Natural killer cell (primary cell): ENCODE results near the gene VRK2. TPM values are rescaled to one million over a fixed set of nuclear protein-coding genes. Genes with fewer than 3 reads are reported as not detected.

Experiments used
- ATAC-seq, 3 donors: fragments of 150-1000 bp in 2 of 3; fragments of 200-7000 bp in 1 of 3; cut with Tn5 transposase; 1 replicate in 1 of 3; 2 replicates in 2 of 3; pipeline ENCODE4 v1.10.0; 2021; ENCODE audit warnings: mild to moderate bottlenecking in 2 of 3, moderate library complexity in 2 of 3
- DNase-seq, 2 donors: peaks; one replicate each; pipeline versions ENCODE4 v3.0.0 to v3.0.0-alpha.2; 2013 to 2021; ENCODE audit warnings: mixed read lengths in 1 of 2
- H3K27ac ChIP-seq: one replicate; pipeline ENCODE4 v1.5.1; 2013; ENCODE audit warnings: mild to moderate bottlenecking, low read length
- H3K27me3 ChIP-seq: one replicate; pipeline ENCODE4 v1.6.1; 2013; ENCODE audit warnings: low read length; ENCODE audit not compliant: control insufficient read depth, insufficient read depth
- H3K36me3 ChIP-seq: one replicate; pipeline ENCODE4 v1.6.1; 2013; ENCODE audit warnings: low read length; ENCODE audit not compliant: control insufficient read depth, insufficient read depth
- H3K4me1 ChIP-seq: one replicate; pipeline ENCODE4 v1.6.1; 2013; ENCODE audit warnings: low read length; ENCODE audit not compliant: control insufficient read depth, insufficient read depth
- H3K4me3 ChIP-seq: one replicate; pipeline ENCODE4 v1.5.1; 2013; ENCODE audit warnings: low read length
- H3K9me3 ChIP-seq: one replicate; pipeline ENCODE4 v1.6.1; 2013; ENCODE audit warnings: low read length; ENCODE audit not compliant: control insufficient read depth, insufficient read depth
- H3K27ac Mint-ChIP-seq, 2 donors: one replicate each; pipeline ENCODE4 v1.8.0; 2022; ENCODE audit warnings: mild to moderate bottlenecking in 2 of 2, mixed read lengths in 2 of 2, moderate library complexity in 1 of 2
- H3K27me3 Mint-ChIP-seq, 2 donors: one replicate each; pipeline ENCODE4 v1.8.0; 2022; ENCODE audit warnings: low read depth in 2 of 2, mixed read lengths in 2 of 2
- H3K36me3 Mint-ChIP-seq: one replicate; pipeline ENCODE4 v1.8.0; 2022; ENCODE audit warnings: mixed read lengths
- H3K4me1 Mint-ChIP-seq, 2 donors: one replicate each; pipeline ENCODE4 v1.8.0; 2022; ENCODE audit warnings: mixed read lengths in 2 of 2
- H3K4me3 Mint-ChIP-seq: one replicate; pipeline ENCODE4 v1.8.0; 2022; ENCODE audit warnings: mild to moderate bottlenecking, moderate library complexity, mixed read lengths
- H3K9me3 Mint-ChIP-seq, 2 donors: one replicate each; pipeline ENCODE4 v1.8.0; 2022; ENCODE audit warnings: mixed read lengths in 2 of 2
- WGBS: methylation state at CpG from one replicate; pipeline ENCODE4 v1.1.7; 2013; ENCODE audit warnings: missing lambda C conversion rate; ENCODE audit not compliant: insufficient coverage; 5-methylcytosine and 5-hydroxymethylcytosine counted together
- intact Hi-C: fragments of 100-400 bp; cut with micrococcal nuclease; formaldehyde crosslinking; loops from one replicate; pipeline ENCODE4 v1.14.2; 2022
- total RNA-seq, 4 donors: library from RNA; stranded (reverse); fragments of 120-200 nt in 1 of 4; gene quantifications; one replicate each; pipeline versions ENCODE4 v1.2.3 to v1.2.4, GENCODE V29; 2013 to 2022
- TF ChIP-seq, protein P1 (sequence below): fragments of 200-600 bp; IDR thresholded peaks from one replicate; pipeline ENCODE4 v1.8.0; 2022; ENCODE audit warnings: antibody characterized with exemption

The VRK2 gene
- total RNA-seq, 3 donors from 2014 or later (not counting 1 experiment from before 2014, with no cell fraction given) = 25.0 to 29.7 (median 25.4) TPM

DNA sequence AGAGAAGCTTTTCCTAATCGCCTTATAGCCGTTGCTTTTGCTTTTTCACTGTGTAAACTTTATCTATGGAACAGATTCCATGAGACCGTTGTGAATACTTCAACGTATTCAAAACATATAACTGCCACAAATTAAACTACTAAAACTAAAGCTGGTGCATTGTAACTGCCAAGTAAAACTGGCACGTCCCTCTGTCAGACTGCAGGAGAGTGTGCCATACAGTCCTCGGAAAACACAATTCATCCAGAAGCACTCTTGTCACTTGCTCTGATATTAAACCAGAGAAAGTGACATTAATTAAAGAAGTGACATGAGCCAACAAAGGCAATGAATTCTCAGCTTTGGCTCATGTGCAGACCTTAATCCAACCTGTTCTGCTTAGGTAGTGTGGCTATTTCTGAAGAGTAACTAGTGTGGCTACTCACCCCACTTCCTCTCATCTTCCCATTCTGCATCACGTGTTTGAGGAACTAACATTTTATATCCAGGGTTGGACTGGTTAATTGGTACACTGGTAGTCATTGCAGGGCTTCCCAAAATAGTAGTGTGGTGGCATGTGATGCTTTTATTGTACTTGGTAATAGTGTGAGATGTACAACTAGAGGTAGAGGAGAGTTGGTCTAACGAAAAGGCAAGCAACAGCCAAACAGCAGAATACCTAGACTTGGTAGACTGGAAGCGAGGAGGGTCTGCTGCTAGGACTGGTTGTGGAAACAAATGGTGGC lies 9.7 kb downstream of the VRK2 start:
- Mint-ChIP-seq H3K4me3 (no peak overlapping the region), H3K27ac (no peak overlapping the region), H3K9me3 (no peaks in the 10 kb centered on the region), H3K4me1 (peaks cover 11 to 27% of the 10 kb centered on the region in 2 donors), H3K36me3 (peaks cover 11% of the 10 kb centered on the region), H3K27me3 (no peaks in the 10 kb centered on the region)
- TF ChIP-seq, protein P1, sequence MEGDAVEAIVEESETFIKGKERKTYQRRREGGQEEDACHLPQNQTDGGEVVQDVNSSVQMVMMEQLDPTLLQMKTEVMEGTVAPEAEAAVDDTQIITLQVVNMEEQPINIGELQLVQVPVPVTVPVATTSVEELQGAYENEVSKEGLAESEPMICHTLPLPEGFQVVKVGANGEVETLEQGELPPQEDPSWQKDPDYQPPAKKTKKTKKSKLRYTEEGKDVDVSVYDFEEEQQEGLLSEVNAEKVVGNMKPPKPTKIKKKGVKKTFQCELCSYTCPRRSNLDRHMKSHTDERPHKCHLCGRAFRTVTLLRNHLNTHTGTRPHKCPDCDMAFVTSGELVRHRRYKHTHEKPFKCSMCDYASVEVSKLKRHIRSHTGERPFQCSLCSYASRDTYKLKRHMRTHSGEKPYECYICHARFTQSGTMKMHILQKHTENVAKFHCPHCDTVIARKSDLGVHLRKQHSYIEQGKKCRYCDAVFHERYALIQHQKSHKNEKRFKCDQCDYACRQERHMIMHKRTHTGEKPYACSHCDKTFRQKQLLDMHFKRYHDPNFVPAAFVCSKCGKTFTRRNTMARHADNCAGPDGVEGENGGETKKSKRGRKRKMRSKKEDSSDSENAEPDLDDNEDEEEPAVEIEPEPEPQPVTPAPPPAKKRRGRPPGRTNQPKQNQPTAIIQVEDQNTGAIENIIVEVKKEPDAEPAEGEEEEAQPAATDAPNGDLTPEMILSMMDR = no peak
- Histone ChIP-seq H3K4me1 (no peaks in the 10 kb centered on the region), H3K9me3 (no peaks in the 10 kb centered on the region), H3K4me3 (no peak overlapping the region), H3K27ac (no peak overlapping the region), H3K27me3 (no peaks in the 10 kb centered on the region), H3K36me3 (peaks cover 15% of the 10 kb centered on the region)
- ATAC-seq = no peak
- 90% methylated on average over 9 of the region's 9 CpGs for WGBS
- DNase-seq = no peak
- intact Hi-C loops = no loop called here

DNA sequence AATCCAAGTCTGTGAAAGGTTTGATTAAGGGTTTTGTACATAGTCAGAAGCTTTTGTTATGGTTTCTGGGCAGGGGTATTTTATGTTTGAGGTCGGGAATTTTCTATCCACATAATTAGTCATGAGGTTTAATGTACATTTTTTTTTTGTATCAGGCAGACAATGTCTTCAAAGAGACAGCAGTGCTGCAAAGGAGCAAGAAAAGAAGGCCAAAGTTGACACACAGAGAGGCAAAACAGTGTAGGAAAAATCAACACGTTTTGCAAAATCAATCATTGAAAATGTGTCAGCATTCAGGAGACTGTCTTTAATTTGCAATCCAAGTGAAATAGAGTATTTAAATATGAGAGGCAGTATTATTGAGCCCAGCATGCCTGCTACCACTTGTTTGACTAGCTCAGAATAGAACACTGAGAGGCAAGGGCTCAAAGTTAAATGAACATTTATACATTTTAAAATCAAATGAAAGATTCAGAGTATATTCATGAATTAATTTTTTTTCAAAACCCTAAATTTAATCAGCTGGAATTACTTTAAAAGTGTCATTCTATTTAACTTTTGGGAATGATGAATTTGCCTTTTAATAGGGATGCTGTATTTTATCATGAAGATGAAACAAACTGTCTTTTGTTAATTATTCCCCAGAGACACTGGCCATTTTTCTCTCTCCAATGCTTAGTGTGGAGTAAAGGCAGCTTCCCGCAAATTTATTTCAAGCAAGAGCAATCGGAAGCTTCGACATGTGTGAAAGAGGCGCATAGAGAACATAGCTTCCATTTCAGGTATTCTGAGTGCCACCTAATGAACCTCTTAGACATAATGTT lies 11.3 kb downstream of the VRK2 start:
- H3K36me3 ChIP-seq = peaks cover 15% of the 10 kb centered on the region
- no peaks in the 10 kb centered on the region for H3K4me1 ChIP-seq
- Mint-ChIP-seq H3K4me1 (peaks cover 5 to 28% of the 10 kb centered on the region in 2 donors), H3K27ac (no peak overlapping the region), H3K9me3 (no peaks in the 10 kb centered on the region), H3K36me3 (peaks cover 11% of the 10 kb centered on the region), H3K4me3 (no peak overlapping the region), H3K27me3 (no peaks in the 10 kb centered on the region)
- TF ChIP-seq, protein P1 = no peak
- H3K4me3 ChIP-seq = no peak overlapping the region
- no peaks in the 10 kb centered on the region for H3K27me3 ChIP-seq
- intact Hi-C loops = no loop called here
- ATAC-seq (no peak), DNase-seq (no peak)
- H3K27ac ChIP-seq = no peak overlapping the region
- WGBS = 94% methylated on average over 6 of the region's 6 CpGs
- no peaks in the 10 kb centered on the region for H3K9me3 ChIP-seq

DNA sequence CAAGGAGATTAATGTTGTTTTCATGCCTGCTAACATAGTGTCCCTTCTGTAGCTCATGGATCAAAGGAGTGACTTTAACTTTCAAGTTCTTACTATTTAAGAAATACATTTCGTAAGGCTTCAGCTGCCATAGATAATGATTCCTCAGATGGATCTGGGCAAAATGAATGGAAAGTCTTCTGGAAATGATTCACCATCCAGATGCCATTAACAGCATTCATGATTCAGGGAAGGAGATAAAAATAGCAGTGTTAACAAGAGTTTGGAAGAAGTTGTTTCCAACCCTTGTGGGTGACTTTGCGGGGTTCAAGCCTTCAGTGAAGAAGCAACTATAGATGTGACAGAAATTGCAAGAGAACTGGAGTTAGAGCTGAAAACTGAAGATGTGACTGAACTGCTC lies 17.0 kb downstream of the VRK2 start:
- 85% methylated on average over 1 of the region's 2 CpGs for WGBS
- Mint-ChIP-seq H3K27ac (peak overlapping the region; percentile 13 to 41), H3K27me3 (no peaks in the 10 kb centered on the region), H3K4me3 (no peak overlapping the region), H3K4me1 (peaks cover 36 to 41% of the 10 kb centered on the region in 2 donors), H3K9me3 (no peaks in the 10 kb centered on the region), H3K36me3 (no peaks in the 10 kb centered on the region)
- no peak overlapping the region for H3K4me3 ChIP-seq
- no peak overlapping the region for H3K27ac ChIP-seq
- H3K27me3 ChIP-seq = no peaks in the 10 kb centered on the region
- TF ChIP-seq, protein P1 = no peak
- H3K4me1 ChIP-seq = no peaks in the 10 kb centered on the region
- ATAC-seq (no peak), DNase-seq (no peak)
- peaks cover 9% of the 10 kb centered on the region for H3K36me3 ChIP-seq
- no peaks in the 10 kb centered on the region for H3K9me3 ChIP-seq
- intact Hi-C loops = no loop called here
